HG03045 (cell line): ENCODE measurements around the gene BRD1.

Experiments used
- ATAC-seq: cut with Tn5 transposase; IDR thresholded peaks from one replicate; pipeline ENCODE4 v1.9.1; 2021; ENCODE audit warnings: mild to moderate bottlenecking, moderate library complexity; ENCODE audit not compliant: unreplicated experiment

The BRD1 gene

DNA sequence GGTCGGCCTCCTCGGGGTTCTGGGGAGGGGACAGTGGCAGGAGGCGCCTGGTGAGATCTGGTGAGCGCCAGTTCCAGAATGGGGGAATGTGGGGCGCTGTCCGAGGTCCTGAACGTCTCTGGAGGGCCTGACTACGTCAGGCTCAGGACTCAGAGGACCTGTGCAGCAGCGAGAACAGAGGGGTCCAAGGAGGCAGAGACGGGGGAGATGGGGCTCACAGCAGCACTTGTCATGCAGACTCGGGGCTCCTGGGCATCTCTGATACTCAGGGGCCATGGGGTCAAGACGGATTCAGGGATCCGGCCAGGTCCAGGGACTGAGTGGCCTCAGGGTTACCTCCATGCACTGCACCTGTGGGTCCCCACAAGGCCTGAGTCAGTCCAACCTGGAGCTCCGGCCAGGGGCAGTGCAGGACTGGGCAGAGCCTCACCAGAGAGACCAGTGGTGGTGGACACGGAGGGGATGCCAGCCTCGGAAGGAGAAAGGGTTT is 92.2 kb downstream of the BRD1 start:
- no peak for ATAC-seq

DNA sequence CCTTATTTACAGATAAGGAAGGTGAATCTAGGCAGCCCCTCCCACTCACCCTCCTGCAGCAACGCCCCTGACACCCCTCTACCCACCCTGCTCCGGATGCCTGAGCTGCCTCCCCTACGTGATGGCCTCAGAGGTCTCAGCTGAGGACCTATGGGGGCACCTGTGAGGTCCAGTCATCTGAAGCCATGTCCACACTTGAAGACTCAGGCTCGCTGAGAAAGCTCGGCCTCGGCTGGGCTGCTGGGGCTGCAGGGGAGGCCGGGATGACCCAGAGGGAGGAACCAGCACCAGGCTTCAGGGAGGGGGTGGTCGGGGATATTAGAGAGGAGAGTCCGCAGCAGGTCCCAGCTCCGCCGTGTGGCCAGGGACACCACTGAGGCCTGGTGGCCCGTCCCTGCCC is 92.8 kb downstream of the BRD1 start:
- ATAC-seq: no peak

DNA sequence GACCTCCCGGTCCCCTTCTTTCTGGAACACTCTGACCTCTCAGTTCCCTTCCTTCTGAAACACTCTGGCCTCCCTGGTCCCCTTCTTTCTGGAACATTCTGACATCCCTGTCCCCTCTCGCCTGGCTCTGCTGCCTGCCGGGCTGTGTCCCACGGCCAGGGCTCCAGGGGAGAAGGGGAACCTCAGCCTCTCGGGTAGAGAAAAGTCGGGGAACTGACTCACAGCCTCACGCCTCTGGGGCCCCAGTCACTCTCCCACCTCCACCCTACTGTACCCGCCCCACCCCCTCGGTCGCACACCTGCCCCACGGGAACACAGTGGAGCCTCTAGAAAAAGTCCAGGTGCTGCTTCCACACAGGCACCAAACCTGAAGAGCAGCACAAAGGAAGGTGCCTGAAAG is 93.3 kb downstream of the BRD1 start:
- ATAC-seq: no peak

DNA sequence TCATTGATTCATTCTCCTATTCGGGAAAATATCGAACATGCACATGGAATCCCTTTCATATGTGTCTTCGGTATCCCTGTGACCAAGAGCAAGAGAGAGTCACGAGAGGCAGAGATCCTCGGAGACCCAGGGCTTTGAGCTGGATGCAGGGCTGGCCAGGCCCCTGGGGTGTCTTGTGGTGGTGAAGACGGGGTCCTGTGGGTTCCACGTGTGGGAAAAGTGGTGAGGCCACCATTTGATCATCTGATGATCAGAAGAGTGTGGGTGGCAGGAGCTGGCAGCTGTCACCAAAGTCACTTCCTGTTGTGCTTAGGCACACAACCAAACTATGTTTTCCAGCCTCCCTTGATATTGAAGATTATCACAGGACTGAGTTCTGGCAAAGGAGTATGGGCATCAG is 94.0 kb downstream of the BRD1 start:
- no peak for ATAC-seq

DNA sequence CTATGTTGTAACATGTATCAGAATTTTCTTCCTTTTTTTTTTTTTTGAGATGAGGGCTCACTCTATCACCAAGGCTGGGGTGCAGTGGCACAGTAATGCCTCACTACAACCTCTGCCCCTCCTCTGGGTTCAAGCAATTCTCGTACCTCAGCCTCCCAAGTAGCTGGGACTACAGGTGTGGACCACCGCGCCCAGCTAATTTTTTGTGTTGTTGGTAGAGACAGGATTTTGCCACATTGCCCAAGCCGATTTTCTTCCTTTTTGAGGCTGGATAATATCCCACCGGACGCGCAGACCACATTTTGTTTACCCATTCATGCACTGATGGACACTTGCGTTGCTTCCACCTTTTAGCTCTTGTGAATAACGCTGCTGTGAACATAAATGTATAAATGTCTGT is 97.0 kb downstream of the BRD1 start:
- ATAC-seq: no peak

DNA sequence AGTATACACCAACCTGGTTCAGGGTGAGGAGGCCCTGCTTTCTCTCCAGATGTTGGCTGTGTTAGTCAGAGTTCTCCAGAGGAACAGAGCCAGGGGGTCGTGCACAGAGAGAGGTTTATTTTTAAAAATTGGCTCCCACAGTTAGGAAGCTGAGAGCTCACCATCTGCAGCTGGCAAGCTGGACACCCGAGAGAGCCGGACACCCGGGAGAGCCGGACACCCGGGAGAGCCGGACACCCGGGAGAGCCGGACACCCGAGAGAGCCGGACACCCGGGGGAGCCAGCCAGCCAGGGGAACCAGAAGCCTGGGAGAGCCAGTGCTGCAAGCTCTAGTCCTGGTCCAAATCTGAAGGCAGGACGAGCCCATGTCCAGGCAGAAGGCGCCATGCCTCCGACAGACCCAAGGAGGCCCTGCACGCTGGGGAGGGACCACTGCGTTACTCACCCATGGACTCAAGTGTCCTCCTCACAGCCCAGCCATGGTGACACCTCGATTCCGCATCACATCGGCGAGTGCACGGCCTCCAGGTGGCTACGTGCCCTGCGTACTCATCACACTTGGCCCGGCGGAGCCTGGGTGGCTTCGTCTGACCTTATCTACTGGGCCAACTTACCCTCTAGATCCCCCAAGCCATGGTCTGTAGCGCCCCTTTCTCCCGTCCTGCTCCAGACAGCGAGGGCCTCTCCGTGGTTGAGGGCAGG is 99.0 kb downstream of the BRD1 start:
- ATAC-seq: no peak

DNA sequence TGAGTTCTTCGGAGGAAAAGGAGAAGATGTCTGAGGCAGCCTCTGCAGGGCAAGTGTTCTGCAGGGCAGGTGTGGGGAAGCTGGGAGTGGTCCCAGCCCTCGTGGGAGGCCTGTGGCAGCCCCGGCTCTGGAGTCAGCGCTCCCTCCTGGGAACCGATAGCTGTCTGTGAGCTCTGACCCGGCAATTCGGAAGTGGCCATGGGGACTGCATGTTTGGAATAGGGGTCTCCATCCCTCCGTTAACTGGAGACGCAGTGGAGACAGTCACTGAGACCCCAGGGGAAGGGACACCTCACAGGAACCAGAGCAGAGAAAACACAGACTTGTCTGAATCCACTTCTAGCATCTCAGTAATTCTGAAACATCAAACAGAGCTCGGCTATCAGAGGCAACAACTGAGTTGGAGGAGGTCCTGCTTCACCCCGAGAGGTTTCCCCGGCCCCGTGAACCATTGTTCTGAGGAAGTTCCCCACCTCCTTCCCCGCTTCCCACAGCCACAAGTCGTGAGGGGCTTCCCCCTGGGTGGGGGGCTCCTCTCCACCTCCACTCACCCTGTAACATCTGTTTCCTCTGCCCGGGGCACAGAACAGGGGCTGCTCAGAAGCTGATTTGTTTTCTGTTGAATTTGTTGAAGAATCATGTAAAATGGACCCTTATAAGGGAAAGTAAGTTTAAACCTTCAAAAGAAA is 99.6 kb downstream of the BRD1 start:
- no peak for ATAC-seq

DNA sequence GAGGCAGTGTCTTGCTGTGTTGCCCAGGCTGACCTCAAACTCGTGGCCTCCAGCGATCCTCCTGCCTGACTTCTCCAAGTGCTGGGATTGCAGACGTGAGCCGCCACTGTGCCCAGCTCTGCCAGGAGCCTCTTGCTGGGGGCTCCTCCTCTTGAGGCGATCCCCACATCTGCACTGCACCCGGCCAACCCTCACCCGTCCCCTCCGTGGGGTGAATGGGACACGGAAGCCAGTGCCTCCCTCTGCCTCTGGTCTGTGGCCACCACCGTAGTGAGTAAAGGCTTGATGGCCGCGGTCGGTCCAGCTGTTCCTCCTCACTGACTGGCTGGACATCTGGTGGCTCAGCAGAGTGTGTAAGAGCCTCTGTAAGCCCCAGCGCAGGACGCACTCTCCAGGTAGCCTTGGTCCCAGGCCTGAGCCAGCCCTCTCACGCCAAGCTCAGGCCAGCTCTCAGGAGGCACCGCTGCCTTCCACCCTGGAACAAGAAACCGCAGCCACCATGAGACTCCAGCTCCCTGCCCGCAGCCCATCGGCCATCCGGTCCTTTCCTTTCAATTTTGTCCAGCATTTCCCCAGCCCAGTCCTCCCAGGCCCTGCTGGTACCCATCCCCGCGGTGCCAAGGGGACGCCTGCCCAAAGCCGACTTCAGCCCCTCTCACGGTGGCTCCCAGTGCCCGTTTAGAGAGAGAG is 100.3 kb downstream of the BRD1 start:
- ATAC-seq: no peak

DNA sequence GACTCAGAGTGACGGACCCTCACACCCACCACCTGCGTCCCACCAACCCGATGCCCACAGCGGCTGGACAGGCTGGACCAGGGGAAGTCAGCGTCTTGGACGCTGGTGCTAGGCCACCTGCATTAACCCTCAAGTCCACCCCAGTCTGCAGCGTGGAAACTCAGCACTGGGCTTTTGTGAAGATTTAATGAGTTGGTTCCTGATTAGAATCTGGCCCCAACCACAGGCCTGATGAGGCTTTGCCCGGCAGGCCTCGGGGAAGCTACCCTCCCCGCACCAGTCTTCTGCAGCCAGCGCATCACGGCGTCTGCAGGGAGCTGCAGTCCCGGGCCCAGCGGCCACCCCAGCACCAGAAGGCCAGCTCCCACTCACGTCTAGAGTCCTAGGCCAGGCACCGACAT is 101.0 kb downstream of the BRD1 start:
- no peak for ATAC-seq

DNA sequence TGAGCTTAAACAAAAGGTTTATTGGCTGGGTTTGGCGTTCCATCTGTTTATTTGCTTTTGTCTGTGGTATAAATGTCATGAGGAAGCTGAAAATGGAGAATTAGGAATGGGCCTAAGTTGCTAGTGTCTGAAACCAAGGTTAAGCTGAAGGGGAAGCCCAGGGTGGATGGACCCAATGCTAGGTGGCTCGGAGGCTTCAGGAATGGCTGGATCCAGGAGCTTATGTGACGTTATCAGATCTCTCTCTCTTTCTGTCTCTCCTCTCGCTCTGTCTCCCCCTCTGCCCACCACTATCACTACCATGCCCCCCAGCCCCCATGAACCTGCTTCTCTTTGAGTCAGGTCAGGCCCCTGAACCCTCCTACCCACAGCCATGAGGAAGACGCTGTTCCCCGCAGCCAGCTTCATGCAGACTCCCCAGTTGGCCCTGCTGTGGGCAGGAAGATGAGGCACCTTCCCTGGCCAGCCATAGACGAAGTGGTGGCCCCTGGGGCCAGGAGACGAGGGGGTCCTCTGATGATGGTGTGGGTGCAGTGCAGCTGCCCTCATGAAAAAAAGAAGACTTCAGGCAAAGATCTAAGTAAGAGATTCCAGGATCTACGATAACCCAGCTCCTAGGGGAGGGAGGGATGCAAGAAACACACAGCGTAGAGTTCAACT is 101.5 kb downstream of the BRD1 start:
- ATAC-seq: no peak

DNA sequence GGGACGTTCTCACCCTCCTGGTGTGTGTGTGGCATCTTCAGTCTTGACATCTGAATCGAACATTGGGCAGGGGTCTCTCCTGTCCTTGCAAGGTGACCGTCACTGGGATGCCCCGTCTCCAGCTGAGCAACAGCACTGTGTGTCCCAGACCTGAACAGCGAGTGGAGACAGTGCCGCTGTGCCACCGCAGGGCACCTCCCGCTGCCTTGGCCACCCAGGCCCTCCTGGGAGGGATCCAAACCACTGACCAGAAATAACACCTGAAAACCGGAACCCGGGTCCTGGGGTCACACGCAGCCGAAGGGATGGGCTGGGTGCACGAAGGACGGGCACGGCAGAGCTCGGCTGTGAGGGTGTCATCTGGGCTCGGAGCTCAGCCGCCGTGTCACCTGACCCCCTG is 102.2 kb downstream of the BRD1 start:
- ATAC-seq: no peak

DNA sequence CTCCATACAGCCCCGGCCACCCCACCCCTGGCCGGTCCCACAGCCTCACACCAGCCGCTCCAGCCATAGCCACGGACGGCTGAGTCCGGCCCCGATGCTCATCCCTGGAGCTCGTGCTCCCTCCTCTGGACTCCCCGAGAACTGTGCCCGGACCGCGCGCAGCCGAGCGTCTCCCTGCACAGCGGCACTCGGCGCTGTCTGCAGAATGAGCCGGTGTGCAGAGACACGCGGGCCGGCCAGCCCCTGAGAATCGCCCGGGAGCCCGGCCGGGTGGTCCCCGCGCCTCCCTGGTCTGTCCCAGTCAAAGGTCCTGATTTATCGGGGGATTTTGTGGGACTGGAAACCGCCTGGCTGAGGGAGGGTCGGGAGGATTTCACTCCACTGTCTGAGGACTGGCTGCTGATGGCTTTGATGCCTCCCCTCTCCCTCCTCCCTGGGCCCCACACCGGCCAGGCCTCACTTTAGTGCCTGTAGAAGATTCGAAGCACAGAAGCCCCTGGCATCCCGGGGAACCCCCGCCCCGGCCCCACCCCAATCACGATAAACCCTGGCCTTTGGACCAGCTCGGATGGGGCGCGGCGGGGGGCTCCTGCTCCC is 102.7 kb downstream of the BRD1 start:
- no peak for ATAC-seq

DNA sequence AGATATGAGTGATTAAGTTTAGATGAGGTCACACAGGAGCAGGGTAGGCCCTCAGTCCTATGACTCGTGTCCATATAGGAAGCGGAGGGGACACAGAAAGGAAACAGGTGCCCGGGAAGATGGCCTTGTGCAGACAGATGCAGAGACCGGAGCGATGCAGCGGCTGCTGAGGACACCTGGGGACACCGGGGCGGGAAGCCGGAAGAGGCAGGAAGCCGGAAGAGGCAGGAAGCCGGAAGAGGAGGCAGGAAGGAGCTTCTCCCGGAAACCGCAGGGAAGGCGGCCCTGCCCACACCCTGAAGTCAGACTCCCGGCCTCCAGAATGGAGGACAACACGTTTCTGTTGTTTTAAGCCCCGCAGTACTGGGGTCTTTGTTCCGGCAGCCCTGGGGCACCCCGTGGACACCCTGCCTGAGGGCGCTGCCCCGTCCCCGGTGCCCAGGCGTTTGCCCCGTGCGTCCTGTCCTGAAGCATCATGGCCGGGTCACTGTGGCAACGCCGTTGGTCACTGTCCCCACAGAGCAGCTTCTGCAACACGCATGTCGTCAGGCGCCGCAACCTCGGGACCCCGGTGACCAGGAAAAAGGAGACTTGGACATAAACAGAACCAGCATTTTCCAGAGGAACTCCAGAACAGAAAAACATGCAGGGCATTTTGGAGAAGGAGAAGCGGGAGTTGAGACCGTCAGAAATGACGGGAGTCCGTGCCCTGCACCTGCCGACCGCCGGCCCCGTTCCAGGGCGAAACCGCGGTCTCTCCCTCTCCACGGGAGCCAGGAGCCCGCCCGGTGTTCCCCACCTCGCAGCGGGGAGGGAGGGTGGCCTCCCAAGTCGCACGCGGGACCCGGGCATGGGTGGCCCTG is 103.4 kb downstream of the BRD1 start:
- no peak for ATAC-seq

DNA sequence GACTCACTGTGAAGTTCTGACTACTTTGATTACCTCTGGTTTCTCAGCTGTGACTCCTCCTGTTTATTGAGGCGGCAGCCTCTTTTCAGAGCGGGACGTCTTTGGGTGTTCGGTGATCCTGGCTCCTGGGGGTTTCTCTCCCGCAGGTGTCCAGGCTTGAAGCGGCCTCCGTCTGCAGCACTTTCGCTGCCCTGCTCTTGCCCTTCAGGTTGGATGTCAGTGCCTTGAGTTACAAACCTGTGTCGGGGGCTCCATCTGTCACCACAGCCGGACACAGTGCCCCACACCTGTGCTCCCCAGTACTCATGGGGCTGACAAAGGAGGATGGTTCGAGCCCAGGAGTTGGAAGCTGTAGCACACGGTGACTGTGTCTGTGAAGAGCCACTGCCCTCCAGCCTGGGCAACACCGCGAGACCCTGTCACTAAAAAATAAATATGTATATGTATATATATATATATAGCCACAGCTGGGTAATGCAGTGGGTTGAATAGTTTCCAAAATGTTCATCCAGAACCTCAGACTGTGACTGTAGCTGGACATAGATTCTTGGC is 104.1 kb downstream of the BRD1 start:
- no peak for ATAC-seq
